Ectodermal cell (in vitro differentiated cells): ENCODE results near the gene ARHGEF1.
A peak's percentile ranks its signal among the peaks of the same experiment; 100 is the strongest.

Source experiments
- H3K27ac ChIP-seq: 2 replicates; pipeline ENCODE4 v1.7.0; 2013; ENCODE audit warnings: mild to moderate bottlenecking, low read depth, low read length; ENCODE audit not compliant: insufficient read depth, poor library complexity, severe bottlenecking
- H3K27me3 ChIP-seq: 2 replicates; pipeline ENCODE4 v1.7.0; 2013; ENCODE audit warnings: mild to moderate bottlenecking, low read length; ENCODE audit not compliant: insufficient read depth, control insufficient read depth, poor library complexity, severe bottlenecking
- H3K36me3 ChIP-seq: one replicate; pipeline ENCODE4 v1.7.0; 2013; ENCODE audit warnings: low read length; ENCODE audit not compliant: control insufficient read depth, insufficient read depth
- H3K4me1 ChIP-seq: one replicate; pipeline ENCODE4 v1.7.0; 2013; ENCODE audit warnings: low read length; ENCODE audit not compliant: control insufficient read depth, insufficient read depth
- H3K4me3 ChIP-seq: 2 replicates; pipeline ENCODE4 v1.7.0; 2013; ENCODE audit warnings: low read depth, low read length, control low read depth; ENCODE audit not compliant: insufficient read depth
- H3K9me3 ChIP-seq: 2 replicates; pipeline ENCODE4 v1.7.0; 2013; ENCODE audit warnings: mild to moderate bottlenecking, low read length, moderate library complexity; ENCODE audit not compliant: control insufficient read depth
- WGBS, 2 experiments: methylation state at CpG; one replicate each; pipeline ENCODE4 v1.1.7; 2013; ENCODE audit warnings: missing lambda C conversion rate in 2 of 2; 5-methylcytosine and 5-hydroxymethylcytosine counted together

Gene ARHGEF1

DNA sequence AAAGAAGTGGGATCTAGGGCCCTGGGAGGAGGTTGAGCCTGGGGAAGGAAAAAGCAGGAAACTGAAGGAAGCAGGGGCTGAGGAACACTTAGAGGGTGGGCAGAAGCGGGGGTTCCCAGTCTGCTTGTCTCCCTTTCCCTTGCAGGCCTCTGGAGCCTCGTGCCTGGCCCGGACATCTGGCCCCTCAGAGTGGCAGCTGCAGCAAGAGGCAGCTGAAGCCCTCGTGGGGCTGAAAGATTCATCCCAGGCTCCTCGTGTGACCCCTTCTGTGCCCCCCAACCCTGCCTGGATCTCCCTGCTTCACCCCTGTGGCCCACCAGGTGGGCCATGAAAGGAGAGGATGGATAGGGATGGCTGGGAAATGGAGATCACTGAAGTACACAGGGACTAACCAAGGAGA, 32.6 kb upstream of the ARHGEF1 start:
- H3K27me3 ChIP-seq: peaks cover 29% of the 10 kb centered on the region
- no peak overlapping the region for H3K4me3 ChIP-seq
- no peaks in the 10 kb centered on the region for H3K9me3 ChIP-seq
- H3K4me1 ChIP-seq: no peaks in the 10 kb centered on the region
- no peak overlapping the region for H3K27ac ChIP-seq
- H3K36me3 ChIP-seq: no peaks in the 10 kb centered on the region
- WGBS, 2 experiments: 86 to 87% methylated on average over 5 of the region's 5 CpGs

DNA sequence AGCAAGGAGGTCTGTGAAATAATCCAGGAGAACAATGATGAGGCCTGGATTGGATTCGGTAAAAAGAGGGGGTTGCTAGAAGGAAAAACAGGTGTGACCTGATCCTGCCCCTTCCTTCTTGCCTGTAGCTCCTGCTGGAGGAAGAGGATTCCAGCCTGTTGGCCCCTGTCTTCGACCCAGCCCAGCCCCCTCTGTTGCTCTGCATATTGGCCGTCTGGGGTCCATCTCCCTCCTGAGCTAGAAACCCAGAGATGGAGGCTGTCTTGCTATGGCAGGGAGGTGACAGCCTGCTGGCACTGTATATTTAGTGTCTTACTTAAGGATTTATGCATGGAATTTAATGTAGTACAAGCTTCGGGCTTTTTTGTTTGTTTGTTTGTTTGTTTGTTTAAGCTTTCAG, 31.5 kb upstream of the ARHGEF1 start:
- Histone ChIP-seq H3K4me1 (no peaks in the 10 kb centered on the region), H3K4me3 (no peak overlapping the region), H3K36me3 (no peaks in the 10 kb centered on the region), H3K27me3 (peaks cover 29% of the 10 kb centered on the region), H3K27ac (no peak overlapping the region), H3K9me3 (no peaks in the 10 kb centered on the region)
- WGBS, 2 experiments: 59% methylated on average over 4 of the region's 4 CpGs

DNA sequence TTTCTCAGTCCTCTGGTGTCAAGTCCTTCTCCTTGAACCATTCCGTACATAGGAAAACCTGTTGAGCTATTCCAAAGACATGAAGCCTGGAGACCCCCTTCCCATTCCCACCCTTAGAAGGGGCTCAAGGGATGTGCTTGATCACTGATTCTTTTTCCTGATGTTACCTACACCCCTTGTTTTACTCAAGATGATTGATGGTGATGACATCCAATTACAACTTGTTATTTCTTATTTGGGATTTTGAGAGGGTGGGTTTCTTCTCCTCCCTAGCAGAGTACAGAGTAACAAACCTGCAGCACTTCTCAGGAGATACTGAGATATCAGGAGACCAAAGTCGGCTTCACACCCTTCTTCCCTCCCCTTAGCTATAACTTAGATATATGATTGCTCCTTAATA, 29.6 kb upstream of the ARHGEF1 start:
- 56 to 75% methylated on average over 2 of the region's 2 CpGs for WGBS, 2 experiments
- H3K9me3 ChIP-seq: no peaks in the 10 kb centered on the region
- no peak overlapping the region for H3K27ac ChIP-seq
- H3K27me3 ChIP-seq: peaks cover 29% of the 10 kb centered on the region
- no peaks in the 10 kb centered on the region for H3K36me3 ChIP-seq
- no peaks in the 10 kb centered on the region for H3K4me1 ChIP-seq
- no peak overlapping the region for H3K4me3 ChIP-seq

DNA sequence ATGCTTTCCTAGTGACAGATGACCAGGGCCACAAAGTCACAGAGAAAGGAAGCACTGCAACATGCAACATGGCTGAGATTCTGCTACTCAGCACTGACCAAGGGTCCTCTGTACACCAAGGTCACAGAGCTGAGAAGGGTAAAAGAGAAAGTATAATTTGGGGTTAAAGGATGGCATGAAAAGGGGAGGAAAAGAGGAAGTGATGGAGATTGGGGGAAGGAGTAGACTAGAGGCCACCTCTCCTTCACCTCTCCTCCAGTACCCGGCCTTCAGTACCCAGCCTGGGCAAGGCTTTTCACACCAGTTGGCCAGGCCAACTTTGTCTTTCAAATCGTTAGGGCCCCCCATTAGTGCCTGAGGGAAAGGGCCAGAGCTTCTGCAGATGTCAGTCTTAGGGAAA, 29.2 kb upstream of the ARHGEF1 start:
- H3K4me1 ChIP-seq: no peaks in the 10 kb centered on the region

DNA sequence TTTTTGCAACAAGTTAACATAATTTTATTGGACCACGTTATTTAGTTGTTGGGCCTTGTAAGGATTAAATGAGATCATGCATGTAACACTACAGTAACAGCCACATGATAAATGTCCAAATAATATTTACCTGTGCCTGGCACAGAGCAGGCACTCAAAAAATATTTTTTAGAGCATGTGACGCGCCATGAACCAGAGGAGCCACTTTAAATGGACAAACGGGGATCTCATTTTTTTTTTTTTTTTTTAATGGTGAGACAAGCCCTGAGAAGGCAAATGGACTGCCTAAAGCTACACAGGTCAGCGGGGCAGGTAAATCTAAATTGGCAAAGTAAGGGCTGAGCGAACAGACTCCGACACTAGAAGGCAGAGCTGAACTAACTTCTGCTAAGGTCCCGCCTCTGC, 23.8 kb upstream of the ARHGEF1 start:
- WGBS, 2 experiments: 17 to 18% methylated on average over 7 to 8 of the region's 8 CpGs
- no peak overlapping the region for H3K4me3 ChIP-seq
- peaks cover 17% of the 10 kb centered on the region for H3K4me1 ChIP-seq
- H3K27me3 ChIP-seq: peaks cover 6% of the 10 kb centered on the region
- no peaks in the 10 kb centered on the region for H3K9me3 ChIP-seq
- no peak overlapping the region for H3K27ac ChIP-seq
- H3K36me3 ChIP-seq: peaks cover 32% of the 10 kb centered on the region

More for the DNA sequence above, 29.2 kb upstream of the ARHGEF1 start:
- H3K27me3 ChIP-seq: peaks cover 26% of the 10 kb centered on the region
- no peak overlapping the region for H3K27ac ChIP-seq
- WGBS, 2 experiments: 66 to 72% methylated on average over 2 of the region's 2 CpGs
- no peaks in the 10 kb centered on the region for H3K9me3 ChIP-seq
- H3K4me3 ChIP-seq: no peak overlapping the region
- no peaks in the 10 kb centered on the region for H3K36me3 ChIP-seq

DNA sequence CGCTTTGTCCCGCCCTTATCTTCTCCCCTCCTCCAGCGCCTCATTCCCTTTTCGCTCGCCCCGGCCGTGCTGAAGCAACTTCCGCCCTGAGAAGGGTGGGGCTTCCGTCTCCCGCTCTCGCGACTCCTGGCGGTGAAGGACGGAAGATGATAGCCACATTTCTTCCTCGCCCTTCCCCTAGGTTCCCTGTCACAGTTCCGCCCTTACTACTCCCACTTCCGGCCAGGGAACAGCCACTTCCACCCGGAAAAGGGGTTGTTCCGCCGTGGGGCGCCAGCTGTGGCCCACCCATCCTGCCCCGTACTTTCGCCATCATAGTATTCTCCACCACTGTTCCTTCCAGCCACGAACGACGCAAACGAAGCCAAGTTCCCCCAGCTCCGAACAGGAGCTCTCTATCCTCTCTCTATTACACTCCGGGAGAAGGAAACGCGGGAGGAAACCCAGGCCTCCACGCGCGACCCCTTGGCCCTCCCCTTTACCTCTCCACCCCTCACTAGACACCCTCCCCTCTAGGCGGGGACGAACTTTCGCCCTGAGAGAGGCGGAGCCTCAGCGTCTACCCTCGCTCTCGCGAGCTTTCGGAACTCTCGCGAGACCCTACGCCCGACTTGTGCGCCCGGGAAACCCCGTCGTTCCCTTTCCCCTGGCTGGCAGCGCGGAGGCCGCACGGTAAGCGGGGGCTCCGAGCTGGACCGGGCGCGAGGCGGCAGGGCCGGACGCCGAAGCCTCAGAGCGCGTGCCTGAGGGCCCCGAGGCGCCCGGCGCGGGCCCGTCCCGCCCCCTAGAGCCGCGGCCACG, 23.2 kb upstream of the ARHGEF1 start, which contains the start of gene RPS19:
RPS19 (plus strand) TSS at position 638 of the 801 bp plus-strand sequence. CDS start 520 bp downstream, outside the sequence.
- Histone ChIP-seq H3K9me3 (no peaks in the 10 kb centered on the region), H3K4me1 (peaks cover 17% of the 10 kb centered on the region), H3K4me3 (peak within 1 kb of the TSS; percentile 74), H3K27me3 (peaks cover under 1% of the 10 kb centered on the region), H3K27ac (peak within 1 kb of the TSS; percentile 83), H3K36me3 (peaks cover 37% of the 10 kb centered on the region)
- WGBS, 2 experiments: 0% methylated on average over 76 of the region's 76 CpGs

DNA sequence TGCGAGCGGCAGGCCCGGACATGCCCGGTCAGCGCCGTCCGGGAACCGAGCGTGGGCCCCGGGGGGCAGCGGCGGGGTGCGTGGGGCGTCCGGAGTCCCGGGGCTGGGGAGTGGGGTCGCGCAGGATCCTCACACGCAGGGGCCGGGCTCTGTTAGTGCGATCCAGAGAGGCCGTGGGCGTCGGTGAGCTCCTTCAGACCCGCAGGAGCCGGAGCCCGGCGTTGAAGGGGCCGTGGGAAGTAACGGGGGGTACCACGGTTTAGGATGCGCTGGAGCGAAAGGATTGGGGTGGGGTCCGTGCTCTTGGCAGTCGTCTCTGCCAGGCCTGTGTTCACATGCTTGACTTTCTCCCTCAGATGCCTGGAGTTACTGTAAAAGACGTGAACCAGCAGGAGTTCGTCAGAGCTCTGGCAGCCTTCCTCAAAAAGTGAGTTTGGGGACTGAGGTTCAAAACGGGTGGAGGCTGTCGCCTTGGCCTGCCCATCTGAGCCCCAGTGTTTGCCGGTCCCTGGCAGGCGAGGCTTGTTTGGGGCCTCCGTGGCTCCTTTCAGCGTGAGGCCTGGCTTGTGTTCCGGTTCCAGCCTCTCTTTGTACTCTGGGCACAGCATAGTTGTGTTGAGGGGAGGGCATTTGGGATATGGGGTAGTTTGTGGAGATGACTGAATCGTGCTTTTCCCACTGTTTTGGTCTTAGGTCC, 22.4 kb upstream of the ARHGEF1 start:
- Histone ChIP-seq H3K9me3 (no peaks in the 10 kb centered on the region), H3K4me3 (peak overlapping the region; percentile 74), H3K4me1 (peaks cover 17% of the 10 kb centered on the region), H3K27ac (peak overlapping the region; percentile 60), H3K27me3 (no peaks in the 10 kb centered on the region), H3K36me3 (peaks cover 37% of the 10 kb centered on the region)
- WGBS, 2 experiments: 1 to 2% methylated on average over 45 of the region's 45 CpGs

DNA sequence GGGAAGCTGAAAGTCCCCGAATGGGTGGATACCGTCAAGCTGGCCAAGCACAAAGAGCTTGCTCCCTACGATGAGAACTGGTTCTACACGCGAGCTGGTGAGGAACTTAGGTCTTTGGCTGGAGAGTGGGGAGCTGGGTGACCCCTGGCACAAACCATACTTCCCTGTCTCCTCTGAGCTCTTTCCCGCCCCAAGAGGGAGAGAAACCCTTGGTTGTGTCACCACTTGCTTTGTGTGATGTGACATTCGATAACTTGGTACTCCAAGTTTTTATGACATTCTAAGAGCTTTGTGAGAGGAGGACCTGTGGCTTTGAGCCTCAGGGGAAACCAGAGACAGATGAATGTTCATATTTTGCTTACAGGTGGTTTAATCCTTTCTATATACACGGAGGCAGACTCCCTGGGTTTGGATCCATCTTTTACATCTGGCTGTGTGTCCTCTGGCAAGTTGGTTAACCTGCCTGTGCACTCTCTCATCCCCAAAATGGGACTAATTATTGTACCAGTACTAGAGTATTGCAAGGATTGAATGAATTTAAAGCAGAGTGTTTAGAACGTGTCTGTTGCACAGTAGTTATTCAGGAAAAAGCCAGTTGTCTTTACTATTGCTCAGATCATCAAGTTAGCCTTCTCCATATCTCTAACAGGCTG, 21.7 kb upstream of the ARHGEF1 start:
- Histone ChIP-seq H3K4me1 (peaks cover 17% of the 10 kb centered on the region), H3K4me3 (peak overlapping the region; percentile 74), H3K27ac (no peak overlapping the region), H3K36me3 (peaks cover 41% of the 10 kb centered on the region), H3K27me3 (no peaks in the 10 kb centered on the region), H3K9me3 (no peaks in the 10 kb centered on the region)
- 56 to 58% methylated on average over 9 of the region's 9 CpGs for WGBS, 2 experiments

DNA sequence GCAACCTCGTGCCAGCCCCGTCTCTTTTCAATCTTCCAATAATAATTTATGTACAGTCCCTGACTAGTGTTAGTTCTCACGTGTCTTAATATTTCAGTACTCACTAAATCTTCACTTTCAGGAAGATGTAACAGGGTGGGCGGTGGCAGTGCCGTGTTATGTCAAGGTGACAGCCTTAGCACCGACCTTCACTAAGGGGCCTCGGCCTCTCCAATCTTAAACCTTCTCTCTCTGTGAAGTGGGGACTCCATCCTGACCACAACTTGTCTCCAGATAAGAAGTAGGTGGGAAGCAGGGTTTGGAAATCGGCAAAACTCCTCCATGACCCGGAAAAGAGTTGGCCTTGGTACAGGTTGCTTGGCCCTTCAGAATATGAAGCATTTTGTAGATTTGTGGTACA, 21.1 kb upstream of the ARHGEF1 start:
- Histone ChIP-seq H3K9me3 (no peaks in the 10 kb centered on the region), H3K27ac (no peak overlapping the region), H3K36me3 (peaks cover 42% of the 10 kb centered on the region), H3K4me3 (peak overlapping the region; percentile 74), H3K4me1 (peaks cover 17% of the 10 kb centered on the region), H3K27me3 (no peaks in the 10 kb centered on the region)
- 96% methylated on average over 9 of the region's 9 CpGs for WGBS, 2 experiments

DNA sequence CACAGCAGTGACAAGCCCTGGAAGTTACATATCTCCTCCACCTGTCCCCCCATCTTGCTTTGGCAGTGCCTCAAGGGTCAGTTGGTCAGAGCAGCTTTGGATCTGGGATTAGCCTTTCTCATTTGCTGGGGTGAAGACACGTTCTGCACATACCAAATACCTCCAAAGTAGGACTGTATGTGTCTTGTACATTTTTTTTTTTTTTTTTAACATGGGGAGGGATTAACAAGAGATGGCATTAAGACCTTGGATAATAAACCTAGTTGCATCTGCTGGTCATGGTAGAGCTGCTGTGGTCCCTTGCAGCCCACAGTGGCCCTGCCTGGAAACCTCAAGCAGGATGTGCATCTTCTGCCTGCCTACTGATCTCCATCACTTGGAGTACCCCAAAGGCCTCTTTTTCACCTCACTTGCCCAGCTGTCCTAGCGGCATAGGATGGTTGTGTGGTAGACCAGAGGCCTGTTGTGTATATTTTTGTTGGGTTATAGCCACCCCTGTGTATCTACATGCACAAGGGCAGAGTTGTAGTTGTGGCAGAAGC, 20.5 kb upstream of the ARHGEF1 start:
- peaks cover 42% of the 10 kb centered on the region for H3K36me3 ChIP-seq

More for the DNA sequence above, 20.5 kb upstream of the ARHGEF1 start:
- H3K27ac ChIP-seq: no peak overlapping the region
- H3K4me3 ChIP-seq: no peak overlapping the region
- peaks cover 17% of the 10 kb centered on the region for H3K4me1 ChIP-seq
- 80 to 96% methylated on average over 1 to 2 of the region's 2 CpGs for WGBS, 2 experiments
- H3K27me3 ChIP-seq: no peaks in the 10 kb centered on the region
- H3K9me3 ChIP-seq: no peaks in the 10 kb centered on the region
